ENCODE data around the gene MPO. TPM values are rescaled to one million over a fixed set of nuclear protein-coding genes. Genes with fewer than 3 reads are reported as not detected.

The MPO gene
- total RNA-seq, 1 donor from 2014 or later, result not detected

GRCh38 chr17:58319173-58320162 lies 38.7 kb upstream of the MPO start:
- DNase-seq (ENCODE audit: low read depth in 2 of 2), result no peak

GRCh38 chr17:58318627-58319172 lies 38.0 kb upstream of the MPO start:
- DNase-seq (ENCODE audit: low read depth in 2 of 2), result no peak

GRCh38 chr17:58318065-58318481 lies 37.3 kb upstream of the MPO start:
- DNase-seq (ENCODE audit: low read depth in 2 of 2), result no peak

- DNase-seq (ENCODE audit: low read depth in 2 of 2), result peak; percentile 43
These were observed 36.8 kb upstream of the MPO start for GRCh38 chr17:58317421-58318064.

GRCh38 chr17:58316260-58316960 lies 35.7 kb upstream of the MPO start:
- no peak for DNase-seq (ENCODE audit: low read depth in 2 of 2)

GRCh38 chr17:58315750-58316149 lies 35.0 kb upstream of the MPO start:
- no peak for DNase-seq (ENCODE audit: low read depth in 2 of 2)

GRCh38 chr17:58315281-58315711 lies 34.6 kb upstream of the MPO start:
- DNase-seq (ENCODE audit: low read depth in 2 of 2), result no peak

GRCh38 chr17:58314706-58315015 lies 33.9 kb upstream of the MPO start:
- no peak for DNase-seq (ENCODE audit: low read depth in 2 of 2)

- no peak for DNase-seq (ENCODE audit: low read depth in 2 of 2)
These were observed 33.3 kb upstream of the MPO start for GRCh38 chr17:58313815-58314705.

GRCh38 chr17:58312829-58313228 lies 32.1 kb upstream of the MPO start:
- DNase-seq (ENCODE audit: low read depth in 2 of 2), result no peak

GRCh38 chr17:58312021-58312630 lies 31.4 kb upstream of the MPO start:
- DNase-seq (ENCODE audit: low read depth in 2 of 2), result no peak

GRCh38 chr17:58311429-58311894 lies 30.7 kb upstream of the MPO start:
- no peak for DNase-seq (ENCODE audit: low read depth in 2 of 2)

- DNase-seq (ENCODE audit: low read depth in 2 of 2), result no peak
These were observed 30.0 kb upstream of the MPO start for GRCh38 chr17:58310511-58311428.

- DNase-seq (ENCODE audit: low read depth in 2 of 2), result no peak
These were observed 29.2 kb upstream of the MPO start for GRCh38 chr17:58309918-58310259.

GRCh38 chr17:58308985-58309917 lies 28.5 kb upstream of the MPO start:
- DNase-seq (ENCODE audit: low read depth in 2 of 2), result no peak

GRCh38 chr17:58308173-58308984 lies 27.6 kb upstream of the MPO start:
- peak in 1 of 2 donors; percentile 31 for DNase-seq (ENCODE audit: low read depth in 2 of 2)

- DNase-seq (ENCODE audit: low read depth in 2 of 2), result no peak
These were observed 26.9 kb upstream of the MPO start for GRCh38 chr17:58307468-58308172.
